SK-N-SH (cell line): ENCODE results near the gene ABLIM1. TPM values are rescaled to one million over a fixed set of nuclear protein-coding genes. Genes with fewer than 3 reads are reported as not detected.

Experiments
- CTCF ChIA-PET: fragments of 300-600, 350-600 bp; formaldehyde crosslinking; extraction: SDS; loops from one replicate; lab custom pipeline; 2021; lab: Yijun Ruan, JAX
- POLR2A ChIA-PET: fragments of 350-600 bp; sonication (Branson Sonifier 250); formaldehyde crosslinking; extraction: SDS; loops from one replicate; lab custom pipeline; 2020; ENCODE audit warnings: antibody characterized with exemption, inconsistent platforms; lab: Yijun Ruan, JAX
- DNase-seq: peaks from one replicate; pipeline ENCODE4 v3.0.0; 2012
- H2AFZ ChIP-seq: fragments of 200-600 bp; sonication (generic); 2 replicates; pipeline ENCODE4 v1.8.1; 2016; ENCODE audit warnings: antibody characterized with exemption, mild to moderate bottlenecking, low read depth
- H3F3A ChIP-seq: fragments of 200-600 bp; sonication (generic); replicated peaks from 2 replicates; pipeline ENCODE3; 2016; ENCODE audit warnings: antibody characterized with exemption, mild to moderate bottlenecking; ENCODE audit not compliant: insufficient read depth
- H3K27ac ChIP-seq, 2 experiments: fragments of 200-500 bp in 1 of 2; fragments of 200-600 bp in 1 of 2; sonication (Bioruptor generic) in 1 of 2; sonication (generic), shearing (Covaris generic) in 1 of 2; 2 replicates each; pipeline versions ENCODE4 v1.5.1 to v1.6.1; 2014 to 2016; ENCODE audit warnings: low read depth in 2 of 2, inconsistent platforms in 1 of 2, low read length in 1 of 2, mild to moderate bottlenecking in 1 of 2, mixed read lengths in 1 of 2
- H3K27me3 ChIP-seq: fragments of 200-600 bp; sonication (generic), shearing (Covaris generic); 2 replicates; pipeline ENCODE4 v1.6.1; 2016; ENCODE audit warnings: mixed run types; ENCODE audit not compliant: insufficient read depth
- H3K36me3 ChIP-seq, 2 experiments: fragments of 200-500 bp in 1 of 2; fragments of 200-600 bp in 1 of 2; sonication (Bioruptor generic) in 1 of 2; sonication (generic) in 1 of 2; replicated peaks in 1 of 2; 2 replicates each; pipeline versions ENCODE3 to v1.5.1; 2014 to 2016; ENCODE audit warnings: low read length in 1 of 2, mild to moderate bottlenecking in 1 of 2; ENCODE audit not compliant: insufficient read depth in 2 of 2, control insufficient read depth in 1 of 2
- H3K4me1 ChIP-seq, 2 experiments: fragments of 200-500 bp in 1 of 2; fragments of 200-600 bp in 1 of 2; sonication (Bioruptor generic) in 1 of 2; sonication (generic), shearing (Covaris generic) in 1 of 2; 2 replicates each; pipeline versions ENCODE4 v1.5.1 to v1.6.1; 2014 to 2016; ENCODE audit warnings: low read depth in 1 of 2, low read length in 1 of 2, mixed run types in 1 of 2; ENCODE audit not compliant: insufficient read depth in 2 of 2, control insufficient read depth in 1 of 2
- H3K4me2 ChIP-seq: fragments of 200-600 bp; sonication (generic), shearing (Covaris generic); 2 replicates; pipeline ENCODE4 v1.6.1; 2017; ENCODE audit warnings: mixed run types
- H3K4me3 ChIP-seq, 2 experiments: fragments of 200-500 bp in 1 of 2; fragments of 200-600 bp in 1 of 2; sonication (Bioruptor generic) in 1 of 2; sonication (generic), shearing (Covaris generic) in 1 of 2; 2 replicates each; pipeline versions ENCODE4 v1.5.1 to v1.8.1; 2014 to 2016; ENCODE audit warnings: low read depth in 2 of 2, inconsistent platforms in 1 of 2, low read length in 1 of 2, mild to moderate bottlenecking in 1 of 2, mixed read lengths in 1 of 2, moderate library complexity in 1 of 2
- H3K79me2 ChIP-seq: fragments of 200-600 bp; sonication (generic); 2 replicates; pipeline ENCODE4 v1.8.1; 2017; ENCODE audit warnings: mild to moderate bottlenecking; ENCODE audit not compliant: insufficient read depth
- H3K9ac ChIP-seq: fragments of 200-600 bp; sonication (generic); 2 replicates; pipeline ENCODE4 v1.6.1; 2017; ENCODE audit warnings: mixed run types
- H3K9me2 ChIP-seq: fragments of 200-600 bp; sonication (generic); 2 replicates; pipeline ENCODE4 v1.6.1; 2017; ENCODE audit warnings: mixed run types
- H3K9me3 ChIP-seq: fragments of 200-600 bp; sonication (generic); 2 replicates; pipeline ENCODE4 v1.6.1; 2017; ENCODE audit warnings: mixed run types, mild to moderate bottlenecking, moderate library complexity
- H4K20me1 ChIP-seq: fragments of 200-600 bp; sonication (generic); 2 replicates; pipeline ENCODE4 v1.6.1; 2017; ENCODE audit warnings: mild to moderate bottlenecking, mixed run types; ENCODE audit not compliant: insufficient read depth
- CHD2 ChIP-seq: fragments of 150-350 bp; IDR thresholded peaks from 2 replicates; pipeline ENCODE4 v1.6.1; 2018; ENCODE audit warnings: low read length; ENCODE audit not compliant: partially characterized antibody
- EP300 ChIP-seq, 2 experiments: IDR thresholded peaks; 2 replicates each; pipeline versions ENCODE4 v1.4.0 to v1.6.1; 2012; ENCODE audit warnings: borderline replicate concordance in 1 of 2, low read depth in 1 of 2, low read length in 1 of 2
- FOSL2 ChIP-seq: IDR thresholded peaks from 2 replicates; pipeline ENCODE4 v1.4.0; 2012; ENCODE audit warnings: low read depth, mild to moderate bottlenecking, moderate library complexity, borderline replicate concordance
- MXI1 ChIP-seq: IDR thresholded peaks from 2 replicates; pipeline ENCODE4 v1.6.1; 2012; ENCODE audit warnings: mild to moderate bottlenecking, low read depth, low read length, improper control_type of control experiment
- NFIC ChIP-seq: IDR thresholded peaks from 2 replicates; pipeline ENCODE4 v1.4.0; 2012; ENCODE audit warnings: borderline replicate concordance
- NRF1 ChIP-seq: IDR thresholded peaks from 2 replicates; pipeline ENCODE4 v1.6.1; 2012; ENCODE audit warnings: low read depth, mild to moderate bottlenecking, low read length
- SIN3A ChIP-seq: IDR thresholded peaks from 2 replicates; pipeline ENCODE4 v1.6.1; 2012; ENCODE audit warnings: low read depth, mild to moderate bottlenecking, low read length, moderate library complexity, borderline replicate concordance
- TEAD4 ChIP-seq: IDR thresholded peaks from 2 replicates; pipeline ENCODE4 v1.4.0; 2012; ENCODE audit warnings: mild to moderate bottlenecking, borderline replicate concordance; ENCODE audit not compliant: insufficient read depth
- WGBS: methylation state at CpG from one replicate; pipeline ENCODE4 v1.1.6; 2017; ENCODE audit warnings: low lambda C conversion rate; 5-methylcytosine and 5-hydroxymethylcytosine counted together
- polyA plus RNA-seq, 3 experiments: library from polyadenylated mRNA; depleted of rRNA; stranded (reverse); fragments of >200 nt; gene quantifications; 2 replicates each; pipeline ENCODE4 v1.2.3, GENCODE V29; 2012
- TF ChIP-seq, protein P1 (sequence below): IDR thresholded peaks from 2 replicates; pipeline ENCODE4 v1.6.1; 2012; ENCODE audit warnings: mild to moderate bottlenecking, low read depth, low read length, moderate library complexity
- TF ChIP-seq, protein P2 (sequence below): IDR thresholded peaks from 2 replicates; pipeline ENCODE4; 2012
- TF ChIP-seq, protein P3 (sequence below): fragments of 200-600 bp; sonication (generic); IDR thresholded peaks from 2 replicates; pipeline ENCODE4 v1.6.1; 2017; ENCODE audit warnings: antibody characterized with exemption, mild to moderate bottlenecking, moderate library complexity
- TF ChIP-seq, protein P4 (sequence below): fragments of 150-350 bp; IDR thresholded peaks from 2 replicates; pipeline ENCODE4 v1.6.1; 2017; ENCODE audit warnings: antibody characterized with exemption, low read length, low read depth, borderline replicate concordance

The ABLIM1 gene
- polyA plus RNA-seq, 1 of the 3 experiments (the other 2 are of a cell fraction) = 16.1 TPM

DNA sequence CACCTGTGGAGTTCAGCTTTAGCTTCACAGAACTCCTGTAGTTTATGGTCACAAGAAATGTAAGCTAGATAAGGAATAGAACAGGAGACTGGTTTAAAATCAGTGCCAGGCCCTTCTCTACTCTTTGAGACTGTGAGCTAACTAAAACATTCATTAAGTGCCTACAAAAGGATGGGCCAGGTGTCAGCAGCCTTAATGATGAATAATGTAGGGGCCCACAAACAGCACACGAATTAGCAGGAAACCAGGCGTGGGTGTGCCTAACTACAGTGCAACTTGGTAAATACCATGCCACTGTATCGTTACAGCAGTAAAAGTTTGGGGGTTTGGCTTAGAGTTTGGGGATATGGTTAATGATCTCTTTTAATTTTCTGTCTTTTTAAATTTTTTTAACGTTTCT, 6.1 kb upstream of the ABLIM1 start:
- no peaks in the 10 kb centered on the region for H3K27me3 ChIP-seq
- H3K4me1 ChIP-seq = peaks cover 7 to 12% of the 10 kb centered on the region in 2 experiments; a peak in 3 of 4 replicates
- no peak overlapping the region for H3K27ac ChIP-seq
- no peaks in the 10 kb centered on the region for H3K79me2 ChIP-seq
- WGBS = 79% methylated on average over 4 of the region's 4 CpGs
- no peaks in the 10 kb centered on the region for H3K9me2 ChIP-seq
- H3F3A ChIP-seq = no peaks in the 10 kb centered on the region
- CTCF ChIA-PET = interaction anchor here (1.3 kb wide), 2 partner anchors 30 to 113 kb away, joined by 3 to 4 read pairs; no protein-coding TSS in a partner anchor
- DNase-seq = no peak
- H3K4me2 ChIP-seq = no peak overlapping the region
- no peaks in the 10 kb centered on the region for H3K9me3 ChIP-seq
- POLR2A ChIA-PET = no interaction called here
- H4K20me1 ChIP-seq = no peaks in the 10 kb centered on the region
- no peak overlapping the region for H2AFZ ChIP-seq
- no peak overlapping the region for H3K4me3 ChIP-seq
- no peaks in the 10 kb centered on the region for H3K36me3 ChIP-seq
- H3K9ac ChIP-seq = no peak overlapping the region
- no peak for TF ChIP-seq MXI1
- no peak for TF ChIP-seq NFIC
- TF ChIP-seq, protein P1, sequence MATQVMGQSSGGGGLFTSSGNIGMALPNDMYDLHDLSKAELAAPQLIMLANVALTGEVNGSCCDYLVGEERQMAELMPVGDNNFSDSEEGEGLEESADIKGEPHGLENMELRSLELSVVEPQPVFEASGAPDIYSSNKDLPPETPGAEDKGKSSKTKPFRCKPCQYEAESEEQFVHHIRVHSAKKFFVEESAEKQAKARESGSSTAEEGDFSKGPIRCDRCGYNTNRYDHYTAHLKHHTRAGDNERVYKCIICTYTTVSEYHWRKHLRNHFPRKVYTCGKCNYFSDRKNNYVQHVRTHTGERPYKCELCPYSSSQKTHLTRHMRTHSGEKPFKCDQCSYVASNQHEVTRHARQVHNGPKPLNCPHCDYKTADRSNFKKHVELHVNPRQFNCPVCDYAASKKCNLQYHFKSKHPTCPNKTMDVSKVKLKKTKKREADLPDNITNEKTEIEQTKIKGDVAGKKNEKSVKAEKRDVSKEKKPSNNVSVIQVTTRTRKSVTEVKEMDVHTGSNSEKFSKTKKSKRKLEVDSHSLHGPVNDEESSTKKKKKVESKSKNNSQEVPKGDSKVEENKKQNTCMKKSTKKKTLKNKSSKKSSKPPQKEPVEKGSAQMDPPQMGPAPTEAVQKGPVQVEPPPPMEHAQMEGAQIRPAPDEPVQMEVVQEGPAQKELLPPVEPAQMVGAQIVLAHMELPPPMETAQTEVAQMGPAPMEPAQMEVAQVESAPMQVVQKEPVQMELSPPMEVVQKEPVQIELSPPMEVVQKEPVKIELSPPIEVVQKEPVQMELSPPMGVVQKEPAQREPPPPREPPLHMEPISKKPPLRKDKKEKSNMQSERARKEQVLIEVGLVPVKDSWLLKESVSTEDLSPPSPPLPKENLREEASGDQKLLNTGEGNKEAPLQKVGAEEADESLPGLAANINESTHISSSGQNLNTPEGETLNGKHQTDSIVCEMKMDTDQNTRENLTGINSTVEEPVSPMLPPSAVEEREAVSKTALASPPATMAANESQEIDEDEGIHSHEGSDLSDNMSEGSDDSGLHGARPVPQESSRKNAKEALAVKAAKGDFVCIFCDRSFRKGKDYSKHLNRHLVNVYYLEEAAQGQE = no peak
- TF ChIP-seq NRF1 = no peak
- TF ChIP-seq CHD2 = no peak
- TF ChIP-seq, protein P2, sequence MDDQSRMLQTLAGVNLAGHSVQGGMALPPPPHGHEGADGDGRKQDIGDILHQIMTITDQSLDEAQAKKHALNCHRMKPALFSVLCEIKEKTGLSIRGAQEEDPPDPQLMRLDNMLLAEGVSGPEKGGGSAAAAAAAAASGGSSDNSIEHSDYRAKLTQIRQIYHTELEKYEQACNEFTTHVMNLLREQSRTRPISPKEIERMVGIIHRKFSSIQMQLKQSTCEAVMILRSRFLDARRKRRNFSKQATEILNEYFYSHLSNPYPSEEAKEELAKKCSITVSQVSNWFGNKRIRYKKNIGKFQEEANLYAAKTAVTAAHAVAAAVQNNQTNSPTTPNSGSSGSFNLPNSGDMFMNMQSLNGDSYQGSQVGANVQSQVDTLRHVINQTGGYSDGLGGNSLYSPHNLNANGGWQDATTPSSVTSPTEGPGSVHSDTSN = no peak
- TF ChIP-seq, protein P3, sequence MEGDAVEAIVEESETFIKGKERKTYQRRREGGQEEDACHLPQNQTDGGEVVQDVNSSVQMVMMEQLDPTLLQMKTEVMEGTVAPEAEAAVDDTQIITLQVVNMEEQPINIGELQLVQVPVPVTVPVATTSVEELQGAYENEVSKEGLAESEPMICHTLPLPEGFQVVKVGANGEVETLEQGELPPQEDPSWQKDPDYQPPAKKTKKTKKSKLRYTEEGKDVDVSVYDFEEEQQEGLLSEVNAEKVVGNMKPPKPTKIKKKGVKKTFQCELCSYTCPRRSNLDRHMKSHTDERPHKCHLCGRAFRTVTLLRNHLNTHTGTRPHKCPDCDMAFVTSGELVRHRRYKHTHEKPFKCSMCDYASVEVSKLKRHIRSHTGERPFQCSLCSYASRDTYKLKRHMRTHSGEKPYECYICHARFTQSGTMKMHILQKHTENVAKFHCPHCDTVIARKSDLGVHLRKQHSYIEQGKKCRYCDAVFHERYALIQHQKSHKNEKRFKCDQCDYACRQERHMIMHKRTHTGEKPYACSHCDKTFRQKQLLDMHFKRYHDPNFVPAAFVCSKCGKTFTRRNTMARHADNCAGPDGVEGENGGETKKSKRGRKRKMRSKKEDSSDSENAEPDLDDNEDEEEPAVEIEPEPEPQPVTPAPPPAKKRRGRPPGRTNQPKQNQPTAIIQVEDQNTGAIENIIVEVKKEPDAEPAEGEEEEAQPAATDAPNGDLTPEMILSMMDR = no peak
- TF ChIP-seq FOSL2 = no peak
- no peak for TF ChIP-seq EP300 (IDR thresholded peaks at IDR 0.05; ENCODE audit: borderline replicate concordance in 1 of 2, low read depth in 1 of 2, low read length in 1 of 2)
- TF ChIP-seq SIN3A = no peak
- TF ChIP-seq, protein P4, sequence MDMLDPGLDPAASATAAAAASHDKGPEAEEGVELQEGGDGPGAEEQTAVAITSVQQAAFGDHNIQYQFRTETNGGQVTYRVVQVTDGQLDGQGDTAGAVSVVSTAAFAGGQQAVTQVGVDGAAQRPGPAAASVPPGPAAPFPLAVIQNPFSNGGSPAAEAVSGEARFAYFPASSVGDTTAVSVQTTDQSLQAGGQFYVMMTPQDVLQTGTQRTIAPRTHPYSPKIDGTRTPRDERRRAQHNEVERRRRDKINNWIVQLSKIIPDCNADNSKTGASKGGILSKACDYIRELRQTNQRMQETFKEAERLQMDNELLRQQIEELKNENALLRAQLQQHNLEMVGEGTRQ = no peak
- no peak for TF ChIP-seq TEAD4
